Measurements from ENCODE around the gene SEPSECS.

The SEPSECS gene

DNA sequence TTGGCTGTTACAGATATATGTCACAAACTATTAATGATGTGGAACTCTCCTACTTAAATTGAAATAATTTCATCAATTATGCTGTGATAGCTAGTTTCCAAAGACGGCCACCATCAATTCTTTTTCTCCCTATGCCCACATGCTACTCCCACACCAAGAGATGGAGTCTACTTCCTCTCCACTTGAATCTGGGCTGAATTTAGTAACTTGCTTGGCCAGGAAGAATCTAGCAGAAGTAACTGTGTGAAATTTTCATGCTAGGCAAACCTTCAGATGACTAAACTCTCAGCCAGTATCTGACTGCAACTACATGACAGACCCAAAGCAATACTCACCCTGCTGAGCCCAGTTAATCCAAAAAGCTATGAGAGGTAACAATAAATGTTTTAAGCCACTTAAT is 3.2 kb downstream of the SEPSECS start:
- DNase-seq (ENCODE audit: extremely low read depth, low read depth), result no peak

GRCh38 chr4:25155947-25156346 is 4.3 kb downstream of the SEPSECS start:
- TF ChIP-seq CTCF (IDR thresholded peaks at IDR 0.05; ENCODE audit: low read depth, low read length), result no peak
- DNase-seq (ENCODE audit: extremely low read depth, low read depth), result no peak

More for the DNA sequence above, 3.2 kb downstream of the SEPSECS start:
- no peak for TF ChIP-seq CTCF (IDR thresholded peaks at IDR 0.05; ENCODE audit: low read depth, low read length)

DNA sequence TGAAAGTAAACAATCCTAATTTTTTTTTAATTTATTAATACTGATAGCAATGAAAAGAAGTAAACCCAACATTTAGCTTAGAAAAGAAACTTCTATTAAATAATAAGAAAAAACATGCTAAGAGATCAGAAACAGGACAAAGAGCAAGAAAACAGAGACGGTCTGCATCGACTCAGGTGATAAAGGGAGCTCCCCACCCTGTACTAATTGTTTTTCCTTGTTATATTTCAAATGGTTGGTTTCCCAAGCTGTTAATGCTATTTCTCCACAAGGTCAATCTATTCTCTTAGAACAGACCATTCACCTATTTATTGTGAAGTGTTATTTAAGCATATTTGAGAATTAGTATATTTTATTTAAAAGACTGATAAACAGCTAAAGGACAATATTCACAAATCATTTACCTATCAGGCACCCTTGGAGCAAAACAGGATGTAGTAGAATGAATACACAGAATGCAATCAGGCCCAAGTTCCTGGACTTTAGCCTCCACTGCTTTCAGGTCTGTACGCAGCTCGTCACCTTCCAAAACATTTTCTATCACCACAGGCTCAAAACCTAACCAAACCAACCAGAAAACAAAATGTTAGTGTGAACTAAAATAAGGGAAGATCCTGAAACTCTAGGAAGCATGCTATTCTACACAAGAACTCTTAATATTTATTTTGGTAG is 5.5 kb downstream of the SEPSECS start:
- no peak for TF ChIP-seq CTCF (IDR thresholded peaks at IDR 0.05; ENCODE audit: low read depth, low read length)

DNA sequence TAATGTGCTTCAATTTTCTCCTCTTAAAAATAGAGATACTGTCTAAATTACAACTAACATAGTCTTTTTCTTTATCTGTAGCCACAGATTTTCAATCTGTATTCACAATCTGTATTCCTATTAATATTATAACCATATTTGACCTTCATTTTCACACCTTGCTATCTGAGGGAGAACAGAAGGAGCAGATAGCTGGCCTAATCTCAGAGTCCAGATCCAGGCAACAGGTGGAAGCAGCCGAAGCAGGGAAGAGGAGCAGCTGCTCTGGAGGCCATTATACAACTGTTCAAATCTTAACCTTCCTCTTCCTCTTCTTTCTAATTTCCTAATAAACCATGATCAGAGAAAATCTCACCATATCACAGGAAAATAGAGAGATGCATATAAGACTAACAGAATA is 14.2 kb downstream of the SEPSECS start:
- no peak for TF ChIP-seq CTCF (IDR thresholded peaks at IDR 0.05; ENCODE audit: low read depth, low read length)
- no peak for DNase-seq (ENCODE audit: extremely low read depth, low read depth)

More for the DNA sequence above, 5.5 kb downstream of the SEPSECS start:
- no peak for DNase-seq (ENCODE audit: extremely low read depth, low read depth)

DNA sequence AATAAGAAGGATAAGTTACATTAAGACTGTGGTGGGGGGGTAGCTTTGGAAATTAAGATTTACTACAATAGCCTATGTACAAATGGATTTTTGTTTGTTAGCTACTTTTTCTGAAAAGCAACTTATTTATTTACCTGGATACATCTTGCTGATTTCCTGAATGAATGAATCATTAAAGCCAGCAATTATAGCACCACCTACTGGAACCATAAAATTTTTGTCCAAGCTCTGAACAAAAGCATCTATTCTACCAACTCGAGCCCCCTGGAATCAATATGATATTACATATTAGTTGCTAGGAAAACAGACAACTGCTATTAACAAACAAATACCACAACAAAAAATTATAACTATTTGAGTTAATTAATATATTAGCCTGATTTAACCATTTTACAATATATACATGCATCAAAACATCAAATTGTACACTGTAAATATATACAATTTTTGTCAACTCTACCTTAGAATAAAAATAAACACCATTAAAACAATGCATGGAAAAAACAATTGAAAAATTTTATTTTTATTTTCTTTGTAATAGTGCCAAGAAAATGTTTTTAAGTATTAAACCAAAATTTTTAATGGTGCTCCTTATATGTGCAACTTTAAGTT is 15.3 kb downstream of the SEPSECS start:
- no peak for DNase-seq (ENCODE audit: extremely low read depth, low read depth)

DNA sequence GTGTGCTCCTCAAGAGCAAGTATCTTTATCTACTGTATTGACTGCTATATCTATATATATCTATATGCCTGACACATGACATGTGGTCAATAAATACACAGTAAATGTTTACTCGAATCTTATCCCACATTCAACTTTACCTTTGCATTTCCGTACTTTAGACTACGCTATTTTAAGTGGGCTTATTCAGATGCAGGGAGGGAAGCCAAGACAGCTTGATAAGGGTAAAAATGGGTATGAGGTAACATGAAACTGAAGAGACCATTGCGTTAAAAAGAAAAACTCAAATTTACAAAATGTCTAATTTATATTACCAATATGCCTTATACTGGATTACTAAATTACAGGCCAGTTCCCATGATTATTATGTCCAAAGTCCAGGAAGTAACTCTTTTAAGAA is 17.8 kb downstream of the SEPSECS start:
- no peak for DNase-seq (ENCODE audit: extremely low read depth, low read depth)
- no peak for TF ChIP-seq CTCF (IDR thresholded peaks at IDR 0.05; ENCODE audit: low read depth, low read length)

More for the DNA sequence above, 15.3 kb downstream of the SEPSECS start:
- TF ChIP-seq CTCF (IDR thresholded peaks at IDR 0.05; ENCODE audit: low read depth, low read length), result peak; percentile 56

DNA sequence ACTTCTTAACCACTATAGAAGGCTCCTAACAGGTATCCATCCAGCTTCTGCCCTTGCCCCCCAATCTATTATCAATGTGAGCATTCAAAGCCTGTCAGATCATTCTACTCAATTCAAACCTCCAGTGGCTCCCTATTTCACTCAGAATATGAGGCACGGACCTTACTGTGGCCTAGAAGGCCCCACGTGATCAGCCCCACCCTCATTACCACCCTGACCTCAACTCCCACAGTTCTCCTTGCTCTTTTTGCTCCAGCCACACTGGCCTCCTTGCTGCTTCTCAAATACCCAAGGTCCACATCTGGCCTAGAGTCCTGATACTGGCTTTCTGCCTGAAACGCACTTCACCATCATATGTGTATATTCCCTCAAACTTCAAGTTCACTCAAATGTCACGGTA is 18.7 kb downstream of the SEPSECS start:
- DNase-seq (ENCODE audit: extremely low read depth, low read depth), result no peak
- TF ChIP-seq CTCF (IDR thresholded peaks at IDR 0.05; ENCODE audit: low read depth, low read length), result no peak

All from AG09319 (cell line).